Activated T-cell treated with anti-CD3 and anti-CD28 coated beads for 48 hours (primary cell): ENCODE measurements around the gene RHOH.

ENCODE experiments used
- DNase-seq: peaks from one replicate; pipeline ENCODE4 v3.0.0-alpha.2; 2020; ENCODE audit warnings: low read depth

RHOH gene

DNA sequence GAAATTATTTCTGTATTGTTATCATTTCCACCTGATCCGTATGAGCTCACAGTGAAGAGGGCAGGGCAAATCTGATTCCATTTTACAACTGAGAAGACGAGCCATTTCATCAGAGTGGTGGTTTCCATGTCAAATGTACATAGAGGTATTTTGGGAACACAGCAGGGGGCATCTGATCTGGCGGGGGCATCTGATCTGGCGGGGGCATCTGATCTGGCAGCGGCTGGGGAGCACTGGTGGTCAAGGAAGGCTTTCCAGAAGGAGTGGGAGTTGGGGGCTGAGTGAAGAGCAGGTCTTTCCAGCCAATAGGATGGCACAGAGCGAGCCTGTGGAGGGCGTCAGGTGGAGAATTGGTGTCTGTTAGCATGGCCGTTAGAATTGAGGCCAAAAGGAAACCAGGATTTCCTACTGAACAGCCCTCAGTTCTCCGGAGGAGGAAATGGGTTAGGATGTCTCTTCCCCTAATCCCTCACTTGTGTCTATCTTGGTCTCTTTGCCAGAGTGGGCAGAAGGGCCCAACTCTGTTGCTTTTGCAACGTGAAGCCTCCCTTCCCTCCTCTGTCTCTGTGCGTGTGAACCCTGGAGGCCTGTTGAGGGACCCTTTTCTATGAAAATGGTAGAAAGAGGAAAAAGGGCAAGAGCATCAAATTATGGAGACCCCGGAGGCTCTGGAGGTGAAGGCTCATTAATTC is 41.3 kb downstream of the RHOH start:
- no peak for DNase-seq

DNA sequence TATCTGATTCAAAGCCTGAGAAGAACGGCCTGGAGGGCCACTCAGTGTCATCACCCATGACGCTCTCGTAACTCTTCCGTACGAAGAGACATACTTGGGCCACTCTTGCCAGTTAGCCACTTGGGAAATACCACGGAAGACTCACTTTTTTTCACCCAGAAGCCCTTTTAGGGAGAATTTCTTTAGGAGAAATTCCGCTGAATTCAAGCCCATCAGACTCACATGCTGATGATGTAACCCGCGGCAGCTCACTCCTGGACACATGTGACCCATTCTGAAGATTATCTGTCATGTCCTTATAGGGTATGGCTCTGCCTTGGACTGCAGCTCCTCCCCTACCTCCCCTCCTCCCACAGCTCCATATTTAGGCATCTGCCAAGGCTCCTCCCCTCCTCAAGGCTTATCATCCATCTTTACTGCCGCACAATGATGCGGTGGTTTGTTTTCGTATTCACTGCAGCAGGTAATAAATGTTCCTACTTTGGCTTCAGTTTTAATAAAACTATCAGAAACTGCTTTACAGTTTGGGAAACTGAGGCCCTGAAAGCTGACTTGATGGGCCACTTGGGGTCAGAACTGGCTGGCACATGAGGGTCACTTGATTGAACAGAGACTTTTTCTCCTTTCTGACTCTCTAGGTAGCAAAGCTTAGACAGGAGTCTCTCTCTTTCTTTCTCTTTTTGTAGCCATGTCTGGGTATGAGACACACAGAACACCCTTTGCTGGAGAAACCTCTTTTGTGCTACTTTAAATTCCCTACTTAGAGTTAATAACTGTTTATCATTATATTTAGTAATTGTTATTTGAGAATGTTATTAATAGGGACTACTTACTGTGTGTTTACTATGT is 42.1 kb downstream of the RHOH start:
- peak; percentile 69 for DNase-seq

DNA sequence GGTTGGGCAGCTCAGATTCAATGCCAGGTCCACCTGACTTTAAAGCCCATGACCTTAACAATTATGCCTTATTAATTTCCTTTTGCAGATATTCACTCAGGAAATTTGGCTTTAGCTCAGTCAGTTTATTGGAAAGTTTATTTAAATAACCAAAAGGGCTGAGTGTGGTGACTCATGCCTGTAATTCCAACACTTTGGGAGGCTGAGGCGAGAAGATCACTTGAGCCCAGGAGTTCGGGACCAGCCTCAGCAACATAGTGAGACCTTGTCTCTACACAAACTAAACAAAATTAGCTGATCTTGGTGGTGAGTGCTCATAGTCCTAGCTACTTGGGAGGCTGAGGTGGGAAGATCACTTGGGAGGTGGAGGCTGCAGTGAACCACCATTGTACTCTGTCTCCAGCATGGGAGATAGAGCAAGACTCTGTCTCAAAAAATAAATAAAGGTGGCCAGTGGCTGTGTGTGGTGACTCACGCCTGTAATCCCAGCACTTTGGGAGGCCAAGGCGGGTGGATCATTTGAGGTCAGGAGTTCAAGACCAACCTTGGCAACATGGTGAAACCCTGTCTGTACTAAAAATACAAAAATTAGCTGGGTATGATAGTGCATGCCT is 43.3 kb downstream of the RHOH start:
- DNase-seq: no peak

DNA sequence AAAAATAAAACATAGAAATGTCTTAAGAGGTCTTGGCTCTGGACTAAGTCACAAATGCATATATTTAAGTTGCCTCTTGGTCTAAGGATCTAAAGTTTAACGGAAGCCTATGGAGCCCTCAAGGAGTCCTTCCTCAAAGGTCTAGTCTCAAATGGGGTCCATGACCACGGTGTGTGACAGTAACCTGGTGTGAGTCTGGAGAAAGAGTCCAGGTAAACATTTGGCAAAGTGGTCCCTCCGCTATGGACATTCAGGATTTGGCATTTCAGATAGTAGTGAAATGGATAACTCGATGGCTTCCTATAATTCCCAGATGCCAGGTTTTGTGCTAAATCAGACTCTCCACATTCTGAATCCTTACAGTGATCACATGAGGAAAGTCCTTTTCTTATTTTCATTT is 44.2 kb downstream of the RHOH start:
- DNase-seq: no peak

DNA sequence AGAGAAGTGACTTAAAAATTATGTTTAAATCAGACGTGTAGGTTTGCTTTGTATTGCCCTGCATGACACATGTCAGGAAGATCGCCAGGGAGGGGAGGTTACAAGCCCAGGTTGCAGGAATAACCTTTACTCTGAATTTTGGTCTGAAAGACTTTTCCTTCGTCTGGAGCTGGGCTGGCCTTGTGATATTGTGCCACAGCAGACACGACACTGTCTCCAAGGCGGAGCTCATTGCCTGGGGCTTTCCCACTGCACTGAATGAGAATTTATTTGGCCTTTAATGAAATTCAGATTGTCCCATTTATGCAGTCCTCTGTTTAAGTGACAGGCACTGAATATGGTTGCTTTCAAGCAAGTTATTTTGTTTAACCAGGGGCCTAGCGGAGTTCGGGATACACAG is 45.1 kb downstream of the RHOH start:
- DNase-seq: no peak

DNA sequence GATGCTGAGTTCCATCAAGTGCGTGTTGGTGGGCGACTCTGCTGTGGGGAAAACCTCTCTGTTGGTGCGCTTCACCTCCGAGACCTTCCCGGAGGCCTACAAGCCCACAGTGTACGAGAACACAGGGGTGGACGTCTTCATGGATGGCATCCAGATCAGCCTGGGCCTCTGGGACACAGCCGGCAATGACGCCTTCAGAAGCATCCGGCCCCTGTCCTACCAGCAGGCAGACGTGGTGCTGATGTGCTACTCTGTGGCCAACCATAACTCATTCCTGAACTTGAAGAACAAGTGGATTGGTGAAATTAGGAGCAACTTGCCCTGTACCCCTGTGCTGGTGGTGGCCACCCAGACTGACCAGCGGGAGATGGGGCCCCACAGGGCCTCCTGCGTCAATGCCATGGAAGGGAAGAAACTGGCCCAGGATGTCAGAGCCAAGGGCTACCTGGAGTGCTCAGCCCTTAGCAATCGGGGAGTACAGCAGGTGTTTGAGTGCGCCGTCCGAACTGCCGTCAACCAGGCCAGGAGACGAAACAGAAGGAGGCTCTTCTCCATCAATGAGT is 46.6 kb downstream of the RHOH start:
- no peak for DNase-seq

DNA sequence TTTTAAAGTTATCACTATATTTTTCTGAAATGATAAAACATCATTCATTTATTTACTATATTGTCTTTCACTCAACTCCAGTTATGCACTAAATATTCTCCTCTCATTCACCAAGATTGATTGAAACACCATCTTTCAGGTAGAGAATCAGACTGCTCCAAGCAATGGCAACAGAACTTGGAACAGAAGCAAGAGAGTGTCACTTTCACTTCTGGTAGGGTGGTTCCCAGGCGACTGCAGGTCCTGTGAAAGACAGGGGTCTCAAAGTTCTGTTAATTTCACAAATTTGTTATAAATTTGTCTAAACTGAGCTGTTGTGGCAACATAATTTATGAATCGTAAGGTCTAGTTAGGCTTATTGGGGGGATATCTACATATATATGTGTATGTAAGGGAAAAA is 47.8 kb downstream of the RHOH start:
- no peak for DNase-seq

DNA sequence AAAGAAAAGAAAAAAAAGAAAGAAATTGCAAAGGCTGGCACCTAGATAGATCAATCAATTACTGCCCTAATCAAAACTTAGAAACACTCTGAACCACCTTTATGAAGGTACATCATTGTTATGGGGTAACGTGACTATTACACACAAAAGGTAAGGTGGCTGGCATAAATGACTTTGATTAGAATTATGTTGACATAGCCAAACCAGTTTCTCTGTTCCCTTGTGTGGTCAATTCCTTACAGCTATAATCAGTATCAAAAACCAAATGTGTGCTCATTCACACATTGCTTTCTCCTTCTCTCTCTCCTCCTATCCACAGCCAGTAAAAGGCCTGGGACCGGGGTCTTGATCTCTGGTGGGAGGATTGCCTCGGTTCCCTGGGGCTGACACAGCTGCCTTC is 48.7 kb downstream of the RHOH start:
- DNase-seq: no peak

DNA sequence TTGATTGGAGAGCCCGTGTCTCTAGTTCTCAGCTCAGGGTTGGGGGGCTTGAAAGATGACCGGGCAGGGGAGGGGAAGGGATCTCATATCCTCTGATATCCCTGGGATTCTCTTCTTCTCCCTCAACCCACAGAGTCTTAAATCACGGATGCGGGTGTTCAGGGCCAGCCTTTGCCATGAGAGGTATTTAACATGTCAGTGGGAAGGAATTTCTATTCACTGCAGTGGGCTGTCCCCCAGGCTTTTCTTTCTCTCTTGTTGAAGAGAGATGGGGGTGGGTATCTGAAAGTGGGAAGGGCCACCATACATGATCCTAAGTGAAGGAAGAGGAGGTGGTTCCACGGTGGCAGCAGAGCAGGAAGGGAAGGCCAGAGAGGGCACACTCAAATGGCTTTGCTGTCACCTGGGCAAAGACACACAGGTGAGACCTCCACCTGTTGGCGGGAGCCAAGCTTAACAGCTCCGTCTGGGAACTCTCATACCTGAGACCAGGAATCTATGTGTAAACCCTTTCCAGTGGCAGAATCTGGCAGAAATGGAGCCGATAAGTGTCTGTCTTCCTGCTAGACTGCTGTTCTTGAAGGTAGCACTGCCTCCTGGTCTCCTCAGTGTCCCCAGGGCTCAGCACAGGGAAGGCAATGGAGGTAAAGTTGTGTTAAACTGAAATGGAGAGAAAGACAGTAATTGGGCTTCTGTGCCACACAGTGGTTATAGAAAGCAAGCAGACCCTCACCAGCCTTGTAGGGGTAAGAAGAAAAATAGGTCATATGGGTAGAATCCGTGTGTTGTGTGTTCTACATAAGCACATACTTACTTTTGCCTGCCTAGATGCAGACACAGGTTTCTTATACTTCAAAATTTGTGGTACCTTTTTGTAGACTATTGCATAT is 49.4 kb downstream of the RHOH start:
- DNase-seq: no peak

DNA sequence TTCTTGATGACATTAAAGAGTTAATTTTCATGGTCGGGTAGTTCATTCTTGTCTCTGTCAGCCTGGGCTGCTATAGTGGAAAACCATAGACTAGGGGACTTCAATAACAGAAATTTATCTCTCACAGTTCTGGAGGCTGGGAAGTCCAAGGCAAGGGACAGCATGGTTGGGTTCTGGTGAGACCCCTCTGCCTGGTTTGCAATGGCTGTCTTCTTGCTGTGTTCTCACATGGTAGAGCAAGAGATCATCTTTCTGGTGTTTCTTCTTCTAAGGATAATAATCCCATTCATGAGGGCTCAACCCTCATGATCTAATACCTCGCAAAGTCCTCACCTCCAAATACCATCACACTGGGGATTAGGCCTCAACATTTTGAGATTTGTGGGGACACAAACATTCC is 50.1 kb downstream of the RHOH start:
- no peak for DNase-seq

DNA sequence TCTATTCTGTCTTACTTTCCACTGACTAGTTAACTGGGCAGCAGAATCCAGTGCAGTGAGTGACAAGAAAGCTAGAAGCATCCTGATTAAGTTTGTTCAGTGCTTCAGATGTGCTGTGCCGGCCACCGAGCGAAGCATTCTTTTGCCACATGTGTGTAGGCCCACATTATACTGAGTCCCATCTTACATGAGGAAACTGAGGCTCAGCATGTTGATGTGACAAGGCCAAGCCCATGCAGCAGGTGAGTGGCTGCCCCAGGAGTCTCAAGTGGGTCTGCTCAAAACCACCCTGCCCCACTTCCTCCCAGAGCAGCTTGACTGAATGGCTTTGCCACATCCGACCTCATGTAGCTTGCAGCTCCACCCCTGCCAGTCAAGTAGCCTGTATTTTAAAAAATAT is 50.5 kb downstream of the RHOH start:
- no peak for DNase-seq

DNA sequence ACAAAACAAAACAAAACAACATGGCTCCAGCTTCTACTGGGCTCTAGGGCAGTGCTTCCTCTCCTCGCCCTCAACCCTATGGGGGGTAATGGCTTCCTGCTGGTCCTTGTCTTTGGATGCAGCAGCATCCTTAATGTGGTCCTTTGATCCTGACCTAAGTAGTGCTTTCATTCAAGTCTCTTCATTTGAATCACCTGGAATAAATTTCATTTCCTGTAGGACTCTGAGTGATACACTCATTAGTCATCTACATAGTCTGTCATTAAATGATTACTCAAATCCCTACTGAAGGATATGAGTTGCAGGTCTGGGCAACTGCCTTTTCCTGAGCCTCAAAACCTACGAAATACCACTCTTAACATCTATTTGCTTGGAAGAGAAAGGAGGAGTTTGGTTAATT is 54.5 kb downstream of the RHOH start:
- no peak for DNase-seq

DNA sequence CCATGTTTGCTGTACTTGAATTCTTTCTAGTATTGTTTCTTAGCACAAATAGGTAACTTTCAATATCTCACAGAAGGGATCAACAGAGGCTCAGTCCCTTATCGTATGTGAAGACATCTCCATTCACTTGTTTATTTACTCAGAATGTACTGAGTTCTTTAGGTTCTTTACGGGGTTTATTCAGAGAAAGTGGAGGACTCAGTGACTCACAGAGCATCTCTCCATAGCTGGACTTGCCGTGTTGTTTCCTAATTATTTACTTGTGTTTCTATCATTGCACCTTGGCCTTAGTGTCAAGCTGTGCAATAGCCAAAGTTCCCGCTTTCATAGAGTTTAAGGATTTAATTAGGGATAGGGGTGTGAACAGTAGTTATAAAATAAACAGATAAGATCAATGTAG is 57.1 kb downstream of the RHOH start:
- no peak for DNase-seq

DNA sequence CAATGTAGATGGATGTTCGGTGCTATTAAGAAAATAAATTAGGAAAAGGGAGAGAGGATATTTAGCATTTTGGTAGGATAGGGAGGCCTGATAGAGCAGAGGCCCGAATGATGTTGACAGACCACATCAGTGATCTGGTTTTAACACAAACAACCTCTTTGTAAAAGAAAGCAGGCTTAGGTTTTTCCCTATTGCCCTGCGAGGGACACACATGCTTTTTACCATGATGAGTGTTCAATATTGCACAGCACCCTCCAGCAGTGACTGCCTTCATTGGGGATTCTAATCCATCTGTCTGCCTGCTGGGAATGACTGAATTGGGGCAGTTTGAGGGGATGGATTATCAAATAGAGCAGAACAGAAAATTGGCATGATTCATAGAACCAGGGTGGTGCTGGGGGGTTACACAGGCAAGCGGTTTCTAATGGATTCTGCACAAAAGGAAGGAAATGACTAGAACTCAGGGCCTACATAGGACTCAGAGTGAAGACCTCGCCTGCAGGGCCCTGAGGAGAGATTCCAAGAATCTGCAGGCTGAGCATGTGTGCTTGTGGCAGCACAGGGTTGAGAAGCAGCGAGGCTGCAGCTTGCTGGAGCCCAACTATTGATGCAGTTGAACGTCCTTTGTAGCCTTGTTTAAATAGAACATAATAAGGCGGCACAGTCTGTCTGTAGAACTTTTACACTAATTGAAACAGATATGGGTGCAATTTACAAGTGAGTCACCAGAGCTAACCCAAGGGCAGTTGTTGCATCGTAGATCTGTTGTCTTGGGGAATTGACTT is 58.0 kb downstream of the RHOH start:
- no peak for DNase-seq

DNA sequence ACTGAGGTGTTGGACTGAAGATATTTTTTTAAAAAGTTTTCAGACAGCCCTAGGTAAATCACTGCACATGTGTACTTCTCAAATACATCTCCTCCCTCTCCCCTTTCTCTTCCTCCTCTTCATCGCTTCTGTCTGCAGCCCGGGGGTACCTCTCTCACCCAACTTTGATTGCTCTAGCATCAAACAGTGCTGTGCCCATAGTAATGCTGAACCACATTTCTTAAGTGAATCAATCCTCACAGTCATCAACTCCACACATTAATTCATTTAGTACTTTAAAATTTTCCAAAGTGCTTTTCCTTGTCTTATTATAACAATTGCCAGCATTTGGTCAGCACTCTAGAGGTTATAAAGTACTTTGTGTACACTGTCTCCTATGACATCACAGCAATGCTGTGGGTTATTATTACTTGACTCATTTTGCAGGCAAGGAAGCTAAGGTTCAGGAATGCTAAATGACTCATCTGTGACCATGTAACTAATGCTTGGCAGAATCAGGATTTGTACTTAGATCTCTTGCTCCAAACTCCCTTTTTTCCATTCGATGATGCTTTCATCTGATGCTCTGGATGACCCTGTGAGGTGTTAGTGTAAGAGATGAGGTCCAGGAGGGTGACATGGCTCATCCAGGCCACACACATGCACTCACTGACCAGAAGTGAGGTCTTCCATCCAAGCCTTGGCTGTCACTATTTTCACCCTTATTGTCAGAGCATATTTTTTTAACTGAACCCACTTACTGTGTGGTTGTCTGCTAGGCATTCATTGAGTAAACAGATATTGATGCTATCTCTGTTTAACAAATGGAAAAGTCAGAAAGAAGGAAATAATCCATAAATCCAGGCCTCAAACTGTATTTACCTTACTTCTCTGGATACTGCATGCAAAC is 58.8 kb downstream of the RHOH start:
- DNase-seq: no peak

DNA sequence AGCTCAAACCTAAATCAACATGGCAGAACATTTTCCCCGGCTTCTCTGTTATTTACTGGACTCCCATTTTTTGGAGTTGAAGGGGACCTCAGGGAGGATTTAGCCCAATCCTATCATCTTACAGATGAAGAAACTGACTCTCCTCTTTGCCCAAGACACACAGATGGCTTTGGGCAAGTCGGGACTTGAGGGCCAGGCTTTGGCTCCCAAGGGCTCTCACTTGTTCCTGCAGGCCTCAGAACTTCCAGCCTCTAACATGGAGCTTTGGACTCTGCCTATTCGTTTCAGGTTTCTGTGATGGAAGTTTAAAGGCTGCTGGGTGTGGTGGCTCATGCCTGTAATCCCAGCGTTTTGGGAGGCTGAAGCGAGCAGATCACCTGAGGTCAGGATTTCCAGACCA is 59.5 kb downstream of the RHOH start:
- DNase-seq: no peak

DNA sequence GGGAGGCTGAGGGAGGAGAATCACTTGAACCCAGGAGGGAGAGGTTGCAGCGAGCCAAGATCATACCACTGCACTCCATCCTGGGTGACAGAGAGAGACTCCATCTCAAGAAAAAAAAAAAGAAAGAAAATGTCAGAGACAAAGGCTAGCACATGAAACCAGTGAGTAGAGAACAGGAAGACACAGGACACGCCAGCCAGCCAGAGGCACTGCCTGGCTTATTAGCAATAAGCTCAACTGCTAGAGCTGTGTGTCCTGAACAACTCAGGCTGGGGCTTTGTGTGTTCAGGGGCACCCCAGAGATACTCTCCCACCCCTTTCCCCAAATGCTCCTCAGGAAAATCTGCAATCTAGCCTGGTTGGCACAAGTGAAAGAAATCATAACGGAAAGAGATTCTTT is 60.0 kb downstream of the RHOH start:
- DNase-seq: no peak

DNA sequence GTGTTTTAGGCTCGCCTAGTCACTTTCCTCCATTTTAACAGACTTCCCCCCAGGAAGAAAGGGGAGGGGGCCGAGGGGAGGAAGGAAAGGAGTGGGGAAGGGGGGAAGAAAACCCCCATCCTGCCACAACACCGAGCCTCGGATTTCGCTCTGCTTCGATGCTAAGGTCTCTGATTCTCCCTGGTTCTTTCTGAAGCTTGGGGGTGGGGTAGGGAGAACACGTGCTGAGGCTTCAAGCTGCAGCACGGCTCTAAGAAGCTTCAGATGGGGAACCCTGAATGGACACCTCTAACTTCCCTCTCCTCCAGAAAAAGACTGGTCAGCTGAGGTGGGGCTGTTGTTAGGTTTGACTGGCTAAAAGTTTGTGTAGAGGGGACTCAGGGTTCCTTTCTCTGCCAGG is 61.8 kb downstream of the RHOH start:
- no peak for DNase-seq

DNA sequence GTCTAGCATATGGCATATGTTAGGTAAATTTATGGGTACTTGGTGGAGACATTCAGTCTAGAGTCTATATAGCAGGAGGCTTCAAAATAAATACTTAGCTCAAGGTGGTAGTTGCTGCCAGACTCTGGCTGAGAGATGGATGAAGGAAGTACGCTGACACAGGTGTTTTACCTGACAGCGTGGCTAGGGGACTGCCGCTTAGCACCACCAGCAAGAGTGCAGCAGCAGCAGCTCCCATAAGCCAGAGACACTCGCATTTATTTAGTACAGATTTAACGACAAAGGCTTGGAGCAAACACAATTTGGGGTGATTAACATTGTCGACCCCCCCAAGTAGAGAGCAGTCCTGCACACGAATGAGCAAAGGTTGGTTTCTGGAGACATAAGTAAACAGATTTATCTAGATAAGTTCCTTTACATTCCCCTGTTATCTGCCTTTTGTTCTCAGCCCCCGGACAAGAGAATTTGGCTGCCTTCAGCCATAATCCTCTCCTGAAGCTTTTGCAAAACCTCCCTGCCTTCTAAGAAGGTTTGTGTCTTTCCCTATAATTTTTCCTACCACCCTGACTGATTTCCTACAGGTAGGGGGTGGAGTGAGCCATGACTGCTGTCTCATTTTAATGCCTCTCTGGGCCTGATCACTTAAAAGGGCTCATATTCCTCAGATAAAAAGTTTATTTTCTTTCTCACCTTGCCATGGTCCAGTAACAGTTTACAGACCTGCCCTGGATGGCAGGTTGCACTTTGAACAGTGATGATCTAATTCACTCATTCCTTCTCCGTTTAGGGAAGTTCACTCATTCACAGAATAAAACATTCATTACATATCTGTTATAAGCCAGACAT is 64.6 kb downstream of the RHOH start:
- no peak for DNase-seq
